ENCODE results near the gene CREB3L1. TPM values are rescaled to one million over a fixed set of nuclear protein-coding genes. Genes with fewer than 3 reads are reported as not detected.

CREB3L1 gene
- total and polyA plus RNA-seq, 2 of the 13 experiments (the other 11 are each of a cell fraction or from before 2014, with no cell fraction given), result not detected

DNA sequence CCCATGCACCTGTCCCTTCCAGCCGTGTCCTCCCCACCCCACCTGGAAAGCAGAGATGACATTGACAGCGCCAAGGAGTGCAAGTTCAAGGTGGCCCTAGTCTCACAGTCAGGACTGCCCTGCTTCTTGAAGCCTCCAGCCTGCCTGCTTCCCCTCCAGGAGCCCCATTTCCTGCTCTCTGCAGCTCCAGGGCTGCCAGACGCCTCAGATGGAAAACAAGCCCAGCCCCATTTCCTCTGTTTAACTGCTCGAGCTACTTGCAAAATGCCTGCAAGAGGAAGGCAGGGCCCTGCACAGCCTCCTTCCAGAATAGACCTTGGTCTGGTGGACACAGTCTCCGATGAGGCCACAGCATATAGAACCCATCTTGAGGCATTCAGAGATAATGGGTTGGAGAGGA lies 64.8 kb downstream of the CREB3L1 start (continued):
- no peak for TF ChIP-seq CEBPZ (IDR thresholded peaks at IDR 0.05; ENCODE audit: low read length)

- FAIRE-seq (peak; percentile 12), ATAC-seq (no peak), DNase-seq (ENCODE audit: low spot score) (peak; percentile 50)
- Histone ChIP-seq H3K9ac (ENCODE audit: insufficient read depth, low read depth, low read length) (no peak overlapping the region), H3K4me1 (ENCODE audit: insufficient read depth, low read length) (peaks cover 53% of the 10 kb centered on the region), H3K79me2 (ENCODE audit: insufficient read depth, low read length) (peaks cover 8% of the 10 kb centered on the region), H2AFZ (ENCODE audit: low read length) (no peak overlapping the region), H3K9me3 (ENCODE audit: low read length) (no peaks in the 10 kb centered on the region), H3K4me3 (replicated peaks in 1 of 3; ENCODE audit: insufficient read depth in 1 of 3, low read depth in 2 of 3, low read length in 3 of 3) (0 out of 6 replicates have a peak overlapping the region, but pooled peaks of 1 of the 3 experiments have one; percentile 17), H3K4me2 (ENCODE audit: low read depth, low read length) (peak overlapping the region; percentile 47), H3K27ac (ENCODE audit: extremely low read length, insufficient read depth, low read length) (no peak overlapping the region), H3K27me3 (ENCODE audit: control insufficient read depth in 1 of 2, insufficient read depth in 2 of 2, low read length in 2 of 2) (peaks cover 2 to 37% of the 10 kb centered on the region in 2 experiments; a peak in 4 of 5 replicates), H3K36me3 (replicated peaks in 1 of 2; ENCODE audit: control insufficient read depth in 1 of 2, insufficient read depth in 2 of 2, low read length in 2 of 2) (no peaks in the 10 kb centered on the region), H4K20me1 (ENCODE audit: insufficient read depth, low read length) (no peaks in the 10 kb centered on the region)
- no TSS peak for BruUV-seq (replicated peaks)
- in situ Hi-C loops (cut with HindIII; ENCODE audit: extremely low pct_ligation_motif_present, low pct_unique_long_range_greater_than_20kb) (no loop called here), intact Hi-C loops (cut with micrococcal nuclease; ENCODE audit: unreplicated experiment) (no loop called here)
- ChIA-PET POLR2A (interaction anchor here (0.9 to 1.6 kb wide), 2 partner anchors 100 to 422 kb away, joined by 3 to 8 read pairs; no protein-coding TSS in a partner anchor), CTCF (ENCODE audit: low intra/inter-chr PET ratio, low total read pairs) (no interaction called here)
- WGBS (ENCODE audit: low lambda C conversion rate), result 3% methylated on average over 3 of the region's 3 CpGs
- TF ChIP-seq ZZZ3 (CRISPR knock-in tag; IDR thresholded peaks at IDR 0.05; ENCODE audit: borderline replicate concordance) (no peak), RBAK (CRISPR knock-in tag; IDR thresholded peaks at IDR 0.05) (no peak), RNF219 (CRISPR knock-in tag; IDR thresholded peaks at IDR 0.05) (no peak), HNF4A (CRISPR knock-in tag; IDR thresholded peaks at IDR 0.05) (0 out of 2 replicates have a peak, but pooled peaks have one; percentile 15), MEF2D (CRISPR knock-in tag; IDR thresholded peaks at IDR 0.05) (no peak), RXRB (CRISPR knock-in tag; IDR thresholded peaks at IDR 0.05; ENCODE audit: borderline replicate concordance) (peak; percentile 45; the same call in 1 of the 2 replicates), ZNF335 (CRISPR knock-in tag; IDR thresholded peaks at IDR 0.05) (0 out of 2 replicates have a peak, but pooled peaks have one; percentile 54), ZFP41 (CRISPR knock-in tag; IDR thresholded peaks at IDR 0.05; ENCODE audit: borderline replicate concordance) (no peak), NR2F6 (IDR thresholded peaks at IDR 0.05) (0 out of 2 replicates have a peak, but pooled peaks have one; percentile 32), NR2F6 (CRISPR knock-in tag; IDR thresholded peaks at IDR 0.05) (0 out of 2 replicates have a peak, but pooled peaks have one; percentile 21), GFI1 (CRISPR knock-in tag; IDR thresholded peaks at IDR 0.05; ENCODE audit: borderline replicate concordance) (0 out of 2 replicates have a peak, but pooled peaks have one; percentile 30), PCBP2 (optimal IDR thresholded peaks at IDR 0.05; ENCODE audit: low read depth, low read length, poor library complexity, severe bottlenecking) (no peak)
- TF ChIP-seq, protein P1, sequence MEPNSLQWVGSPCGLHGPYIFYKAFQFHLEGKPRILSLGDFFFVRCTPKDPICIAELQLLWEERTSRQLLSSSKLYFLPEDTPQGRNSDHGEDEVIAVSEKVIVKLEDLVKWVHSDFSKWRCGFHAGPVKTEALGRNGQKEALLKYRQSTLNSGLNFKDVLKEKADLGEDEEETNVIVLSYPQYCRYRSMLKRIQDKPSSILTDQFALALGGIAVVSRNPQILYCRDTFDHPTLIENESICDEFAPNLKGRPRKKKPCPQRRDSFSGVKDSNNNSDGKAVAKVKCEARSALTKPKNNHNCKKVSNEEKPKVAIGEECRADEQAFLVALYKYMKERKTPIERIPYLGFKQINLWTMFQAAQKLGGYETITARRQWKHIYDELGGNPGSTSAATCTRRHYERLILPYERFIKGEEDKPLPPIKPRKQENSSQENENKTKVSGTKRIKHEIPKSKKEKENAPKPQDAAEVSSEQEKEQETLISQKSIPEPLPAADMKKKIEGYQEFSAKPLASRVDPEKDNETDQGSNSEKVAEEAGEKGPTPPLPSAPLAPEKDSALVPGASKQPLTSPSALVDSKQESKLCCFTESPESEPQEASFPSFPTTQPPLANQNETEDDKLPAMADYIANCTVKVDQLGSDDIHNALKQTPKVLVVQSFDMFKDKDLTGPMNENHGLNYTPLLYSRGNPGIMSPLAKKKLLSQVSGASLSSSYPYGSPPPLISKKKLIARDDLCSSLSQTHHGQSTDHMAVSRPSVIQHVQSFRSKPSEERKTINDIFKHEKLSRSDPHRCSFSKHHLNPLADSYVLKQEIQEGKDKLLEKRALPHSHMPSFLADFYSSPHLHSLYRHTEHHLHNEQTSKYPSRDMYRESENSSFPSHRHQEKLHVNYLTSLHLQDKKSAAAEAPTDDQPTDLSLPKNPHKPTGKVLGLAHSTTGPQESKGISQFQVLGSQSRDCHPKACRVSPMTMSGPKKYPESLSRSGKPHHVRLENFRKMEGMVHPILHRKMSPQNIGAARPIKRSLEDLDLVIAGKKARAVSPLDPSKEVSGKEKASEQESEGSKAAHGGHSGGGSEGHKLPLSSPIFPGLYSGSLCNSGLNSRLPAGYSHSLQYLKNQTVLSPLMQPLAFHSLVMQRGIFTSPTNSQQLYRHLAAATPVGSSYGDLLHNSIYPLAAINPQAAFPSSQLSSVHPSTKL (CRISPR knock-in tag; IDR thresholded peaks at IDR 0.05), result 0 out of 2 replicates have a peak, but pooled peaks have one; percentile 33
Observed at GRCh38 chr11:46343520-46343919, 66.1 kb downstream of the CREB3L1 start.
